Stomach (tissue), 9 donors: ENCODE measurements around the gene TOMM5. TPM values are rescaled to one million over a fixed set of nuclear protein-coding genes. Genes with fewer than 3 reads are reported as not detected.

Experiments used
- DNase-seq, 2 donors: peaks; one replicate each; pipeline versions ENCODE4 v3.0.0 to v3.0.0-alpha.2; 2013 to 2019
- H3K27ac ChIP-seq, 5 donors: fragments of 200-600 bp in 4 of 5; sonication (generic) in 4 of 5; one replicate each; pipeline ENCODE4 v1.5.1; 2013 to 2019; ENCODE audit warnings: mild to moderate bottlenecking in 1 of 5, moderate library complexity in 1 of 5
- H3K27me3 ChIP-seq, 3 donors: fragments of 200-600 bp; sonication (generic); one replicate each; pipeline ENCODE4 v1.5.1; 2017 to 2019; ENCODE audit warnings: mixed run types in 1 of 3
- H3K36me3 ChIP-seq, 4 donors: fragments of 200-600 bp; sonication (generic); 1 replicate in 3 of 4; 2 replicates in 1 of 4; pipeline ENCODE4 v1.5.1; 2016 to 2019
- H3K4me1 ChIP-seq, 4 donors: fragments of 200-600 bp; sonication (generic); one replicate each; pipeline ENCODE4 v1.5.1; 2016 to 2019
- H3K4me3 ChIP-seq, 4 donors: fragments of 200-600 bp; sonication (generic) in 3 of 4; one replicate each; pipeline ENCODE4 v1.5.1; 2016 to 2019; ENCODE audit warnings: mild to moderate bottlenecking in 1 of 4
- H3K9me3 ChIP-seq, 4 donors: fragments of 200-600 bp; sonication (generic); one replicate each; pipeline ENCODE4 v1.5.1; 2016 to 2019
- EP300 ChIP-seq: sonication (generic); formaldehyde crosslinking; IDR thresholded peaks from one replicate; pipeline ENCODE4 v1.6.1; 2017; ENCODE audit warnings: antibody characterized with exemption
- POLR2A ChIP-seq, 4 donors: fragments of 450-650 bp; IDR thresholded peaks; one replicate each; pipeline ENCODE4 v1.6.1; 2016; ENCODE audit warnings: antibody characterized with exemption in 4 of 4, control low read depth in 2 of 4, mild to moderate bottlenecking in 1 of 4, moderate library complexity in 1 of 4
- POLR2AphosphoS5 ChIP-seq, 3 donors: sonication (generic); formaldehyde crosslinking; IDR thresholded peaks; one replicate each; pipeline ENCODE4 v1.6.1; 2016; ENCODE audit warnings: antibody characterized with exemption in 3 of 3
- intact Hi-C: fragments of 100-400 bp; cut with DNase I; formaldehyde crosslinking; loops from one replicate; pipeline ENCODE4 v1.15.1; 2023; ENCODE audit warnings: low total_unique reads
- polyA plus RNA-seq, 3 donors: library from polyadenylated mRNA; stranded (reverse); fragments of 200-250 nt; gene quantifications; one replicate each; pipeline ENCODE4 v1.2.3, GENCODE V29; 2013
- total RNA-seq, 5 donors: library from RNA; depleted of rRNA; stranded (reverse); fragments of >200 nt; gene quantifications; one replicate each; pipeline versions ENCODE4 v1.1.0 to v1.2.3, GENCODE V29; 2014 to 2016
- TF ChIP-seq, protein P1 (sequence below), 7 experiments: fragments of 450-650 bp in 4 of 7; fragments of 200-600 bp in 3 of 7; sonication (generic) in 3 of 7; IDR thresholded peaks; one replicate each; pipeline ENCODE4 v1.5.1; 2016 to 2019; ENCODE audit warnings: antibody characterized with exemption in 7 of 7, control low read depth in 2 of 7, mild to moderate bottlenecking in 1 of 7
- donor health status: healthy with polysubstance abuse.
- donor health status: Bipolar disorder and iron deficiency.
- donor health status: healthy.

Gene TOMM5
- total and polyA plus RNA-seq, 8 donors: 29.3 to 173 (median 113) TPM

DNA sequence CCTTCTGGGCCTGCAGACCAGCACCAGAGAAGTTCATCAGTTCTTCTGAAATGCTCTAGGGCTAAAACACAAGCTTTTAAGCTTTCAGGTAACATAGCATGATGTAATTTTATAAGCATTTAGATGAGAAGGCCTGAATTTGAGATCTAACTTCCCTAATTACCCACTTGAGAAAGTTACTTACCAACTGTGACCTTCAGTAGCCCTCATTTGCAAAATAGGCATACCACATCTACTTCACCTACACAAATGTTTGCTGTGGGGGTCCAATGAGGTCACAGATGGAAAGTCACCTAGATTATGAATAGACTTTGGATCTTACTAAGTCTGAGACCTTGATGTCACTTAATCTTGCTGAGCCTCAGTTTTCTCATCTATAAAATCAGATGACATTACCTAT lies 52.8 kb downstream of the TOMM5 start:
- Histone ChIP-seq H3K27ac (no peak overlapping the region), H3K36me3 (peaks cover 13 to 66% (median 47%) of the 10 kb centered on the region in 4 donors), H3K9me3 (no peaks in the 10 kb centered on the region), H3K4me3 (no peak overlapping the region), H3K4me1 (peaks cover 0 to 11% (median 7%) of the 10 kb centered on the region in 4 donors), H3K27me3 (no peaks in the 10 kb centered on the region)
- TF ChIP-seq POLR2A (IDR thresholded peaks at IDR 0.05) (no peak), EP300 (no peak), POLR2AphosphoS5 (IDR thresholded peaks at IDR 0.05) (no peak)
- TF ChIP-seq, protein P1, sequence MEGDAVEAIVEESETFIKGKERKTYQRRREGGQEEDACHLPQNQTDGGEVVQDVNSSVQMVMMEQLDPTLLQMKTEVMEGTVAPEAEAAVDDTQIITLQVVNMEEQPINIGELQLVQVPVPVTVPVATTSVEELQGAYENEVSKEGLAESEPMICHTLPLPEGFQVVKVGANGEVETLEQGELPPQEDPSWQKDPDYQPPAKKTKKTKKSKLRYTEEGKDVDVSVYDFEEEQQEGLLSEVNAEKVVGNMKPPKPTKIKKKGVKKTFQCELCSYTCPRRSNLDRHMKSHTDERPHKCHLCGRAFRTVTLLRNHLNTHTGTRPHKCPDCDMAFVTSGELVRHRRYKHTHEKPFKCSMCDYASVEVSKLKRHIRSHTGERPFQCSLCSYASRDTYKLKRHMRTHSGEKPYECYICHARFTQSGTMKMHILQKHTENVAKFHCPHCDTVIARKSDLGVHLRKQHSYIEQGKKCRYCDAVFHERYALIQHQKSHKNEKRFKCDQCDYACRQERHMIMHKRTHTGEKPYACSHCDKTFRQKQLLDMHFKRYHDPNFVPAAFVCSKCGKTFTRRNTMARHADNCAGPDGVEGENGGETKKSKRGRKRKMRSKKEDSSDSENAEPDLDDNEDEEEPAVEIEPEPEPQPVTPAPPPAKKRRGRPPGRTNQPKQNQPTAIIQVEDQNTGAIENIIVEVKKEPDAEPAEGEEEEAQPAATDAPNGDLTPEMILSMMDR (IDR thresholded peaks at IDR 0.05): no peak
- intact Hi-C loops: no loop called here
- DNase-seq: no peak

Other genes with a start within 250 kb of the TOMM5 start
- gene GRHPR, start 169.9 kb downstream of the TOMM5 start, total RNA-seq: 100 to 1,000 TPM in 1 of 5 donors, 10 to 100 TPM in 4; 48.7 to 107 (median 76.8) TPM
- 100 to 1,000 TPM in 1 of 3 donors, 10 to 100 TPM in 2; 76.3 to 111 (median 86.0) TPM for gene GRHPR, start 169.9 kb downstream of the TOMM5 start, polyA plus RNA-seq
- 10 to 100 TPM in 3 of 5 donors, 1 to 10 TPM in 1, not detected in 1; 6.7 to 16.5 (median 13.8) TPM for gene ZBTB5, start 127.1 kb downstream of the TOMM5 start, total RNA-seq
- gene ZBTB5, start 127.1 kb downstream of the TOMM5 start, polyA plus RNA-seq: 1 to 10 TPM; 2.2 to 3.9 (median 2.6) TPM
- gene POLR1E, start 106.6 kb downstream of the TOMM5 start, total RNA-seq: 10 to 100 TPM in 4 of 5 donors, 1 to 10 TPM in 1; 5.5 to 26.4 (median 19.8) TPM
- gene POLR1E, start 106.6 kb downstream of the TOMM5 start, polyA plus RNA-seq: 10 to 100 TPM; 14.8 to 21.5 (median 17.3) TPM
- gene FBXO10, start 16.2 kb downstream of the TOMM5 start, total RNA-seq: 1 to 10 TPM in 3 of 5 donors, under 1 TPM in 2; 0.43 to 6.2 (median 2.9) TPM
- gene FBXO10, start 16.2 kb downstream of the TOMM5 start, polyA plus RNA-seq: 1 to 10 TPM in 2 of 3 donors, under 1 TPM in 1; 0.61 to 2.2 (median 1.9) TPM
- gene FRMPD1, start 58.4 kb upstream of the TOMM5 start, total RNA-seq: under 1 TPM in 3 of 5 donors, not detected in 2; under 0.01 to 0.18 (median 0.14) TPM
- under 1 TPM in 1 of 3 donors, not detected in 2; 0.05 TPM for gene FRMPD1, start 58.4 kb upstream of the TOMM5 start, polyA plus RNA-seq
- 10 to 100 TPM in 1 of 5 donors, 1 to 10 TPM in 4; 2.7 to 10.5 (median 5.1) TPM for gene TRMT10B, start 161.2 kb upstream of the TOMM5 start, total RNA-seq
- gene TRMT10B, start 161.2 kb upstream of the TOMM5 start, polyA plus RNA-seq: 1 to 10 TPM; 4.1 to 9.8 (median 5.2) TPM
- 100 to 1,000 TPM in 1 of 5 donors, 10 to 100 TPM in 3, 1 to 10 TPM in 1; 7.6 to 190 (median 22.9) TPM for gene EXOSC3, start 192.5 kb upstream of the TOMM5 start, total RNA-seq
- gene EXOSC3, start 192.5 kb upstream of the TOMM5 start, polyA plus RNA-seq: 10 to 100 TPM; 23.3 to 28.5 (median 27.2) TPM
- gene DCAF10, start 208.2 kb upstream of the TOMM5 start, total RNA-seq: 10 to 100 TPM; 17.4 to 39.7 (median 29.6) TPM
- gene DCAF10, start 208.2 kb upstream of the TOMM5 start, polyA plus RNA-seq: 1 to 10 TPM; 5.9 to 9.9 (median 6.8) TPM